ENCODE data around the gene BTN1A1. TPM values are rescaled to one million over a fixed set of nuclear protein-coding genes. Genes with fewer than 3 reads are reported as not detected.

Gene BTN1A1
- total and polyA plus RNA-seq, 9 of the 15 experiments (the other 6 are each of a cell fraction or from before 2014, with no cell fraction given): 0.01 to 0.15 (median 0.06) TPM; not detected in 4

GRCh38 chr6:26552640-26553188, 52.6 kb downstream of the BTN1A1 start (continued):
- TF ChIP-seq ZNF318 (IDR thresholded peaks at IDR 0.05; ENCODE audit: borderline replicate concordance in 1 of 2, low read depth in 1 of 2) (0 out of 4 replicates have a peak, but pooled peaks have one; percentile 21 to 55), CC2D1A (IDR thresholded peaks at IDR 0.05) (no peak), ELF1 (tag; IDR thresholded peaks at IDR 0.05) (peak; percentile 50; the same call in 1 of the 2 replicates)
